Islet precursor cell (in vitro differentiated cells): Measurements from ENCODE around the gene TAF9.
A peak's percentile ranks its signal among the peaks of the same experiment; 100 is the strongest.
"Not testable (repeated sequence)": the region's sequence is repeated elsewhere in the genome, so short reads cannot be mapped to it uniquely, and the experiment has no call there.

Experiments
- DNase-seq: peaks from one replicate; pipeline ENCODE4 v3.0.0-alpha.2; 2018

The TAF9 gene

GRCh38 chr5:69334793-69335268 is 34.5 kb downstream of the TAF9 start:
- DNase-seq: peak; percentile 90

- DNase-seq: not testable (repeated sequence)
These were observed 35.5 kb downstream of the TAF9 start for GRCh38 chr5:69333668-69334315.

GRCh38 chr5:69331528-69332445 is 37.5 kb downstream of the TAF9 start:
- no peak for DNase-seq

- DNase-seq: no peak
These were observed 39.3 kb downstream of the TAF9 start for GRCh38 chr5:69329905-69330489.

GRCh38 chr5:69326365-69326764 is 43.0 kb downstream of the TAF9 start:
- DNase-seq: no peak

GRCh38 chr5:69317391-69317790 is 51.9 kb downstream of the TAF9 start:
- no peak for DNase-seq

GRCh38 chr5:69315972-69316371 is 53.3 kb downstream of the TAF9 start:
- DNase-seq: no peak
